ENCODE measurements around the gene PPP1R10. TPM values are rescaled to one million over a fixed set of nuclear protein-coding genes. Genes with fewer than 3 reads are reported as not detected.
A peak's percentile ranks its signal among the peaks of the same experiment; 100 is the strongest.

PPP1R10 gene
- total RNA-seq, 2 experiments from 2014 or later, result 92.2 to 95.3 TPM

DNA sequence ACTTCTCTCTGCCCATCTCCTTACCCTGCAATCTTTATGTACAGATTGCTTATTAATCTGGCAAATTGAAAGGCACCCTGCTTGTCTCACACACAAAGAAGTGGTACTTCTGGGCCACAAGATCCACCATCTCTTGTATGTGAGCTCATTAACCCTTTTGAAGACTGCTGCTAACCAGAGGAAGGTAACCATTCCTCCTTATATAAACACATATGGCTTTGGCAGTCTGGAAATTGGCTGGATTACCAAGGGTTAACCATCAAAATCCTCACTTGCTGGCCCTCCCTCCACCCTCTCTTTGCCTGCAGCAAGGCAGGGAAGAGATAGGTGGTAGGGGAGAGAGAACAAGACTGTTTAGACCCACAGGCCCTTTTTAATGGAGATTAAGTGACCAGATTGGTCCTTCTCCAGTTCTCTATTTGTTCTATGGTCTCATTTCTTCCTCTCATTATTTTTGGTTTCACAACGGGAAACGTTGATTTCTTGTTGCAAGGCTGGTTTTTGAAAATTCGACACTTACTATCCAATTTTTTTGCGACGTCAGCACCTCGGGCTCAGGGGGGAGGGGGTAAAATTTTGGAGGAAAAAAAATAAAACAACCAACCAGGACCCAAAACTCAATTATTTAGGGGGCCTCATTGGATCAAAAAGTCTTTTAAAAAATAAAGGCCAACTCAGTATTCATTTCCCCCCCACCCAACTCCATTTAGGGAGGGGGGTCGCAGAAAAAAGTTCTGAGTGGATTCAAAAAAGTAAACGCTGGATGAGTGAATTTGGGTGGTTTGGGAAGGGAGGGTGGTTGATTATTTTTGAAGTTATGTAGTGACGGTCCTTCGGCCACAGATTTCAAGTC, 859 bp downstream of the PPP1R10 start:
- H3K27me3 ChIP-seq (ENCODE audit: control insufficient read depth in 1 of 2, insufficient read depth in 2 of 2, low read length in 2 of 2), result no peaks in the 10 kb centered on the region
- Mint-ChIP-seq H3K27ac (peak overlapping the region; percentile 99), H3K4me3 (peak overlapping the region; percentile 100), H3K4me1 (ENCODE audit: low read depth) (peaks cover 40% of the 10 kb centered on the region), H3K27me3 (peaks cover 5% of the 10 kb centered on the region), H3K9me3 (no peaks in the 10 kb centered on the region), H3K36me3 (ENCODE audit: low read depth) (peaks cover 60% of the 10 kb centered on the region)
- intact Hi-C loops (cut with DNase I, micrococcal nuclease), result loop anchor here in 1 of 2 experiments (1.0 to 5.0 kb wide), 4 partner anchors 45 to 127 kb away; partner anchors contain the start of genes ABCF1, DHX16, GNL1 and HLA-E
- H3K27ac ChIP-seq (ENCODE audit: low read depth in 1 of 2, low read length in 2 of 2), result peak overlapping the region; percentile 92 to 98
- no peaks in the 10 kb centered on the region for H3K9me3 ChIP-seq (ENCODE audit: control insufficient read depth in 1 of 2, insufficient read depth in 1 of 2, low read length in 2 of 2)
- ChIA-PET CTCF (interaction anchor here (0.8 to 4.2 kb wide), 9 partner anchors 10 to 163 kb away, joined by 3 to 22 read pairs (median 7); partner anchors contain the start of genes ATAT1 and MDC1), POLR2A (interaction anchor here (0.6 to 4.8 kb wide), 48 partner anchors 8 to 1576 kb away, joined by 3 to 135 read pairs (median 7); partner anchors contain the start of genes ABCF1, ATAT1, C6orf136 and DDX39B)
- TF ChIP-seq CTCF (IDR thresholded peaks at IDR 0.05), result no peak
- DNase-seq, result peak; percentile 21 to 77 (median 47)
- H3K4me3 ChIP-seq (ENCODE audit: low read length), result peak overlapping the region; percentile 76
- peaks cover 42% of the 10 kb centered on the region for H3K36me3 ChIP-seq (ENCODE audit: insufficient read depth, low read length)
- ATAC-seq (ENCODE audit: poor library complexity), result peak; percentile 7
- peaks cover 39% of the 10 kb centered on the region for H3K4me1 ChIP-seq (ENCODE audit: insufficient read depth, low read length)

DNA sequence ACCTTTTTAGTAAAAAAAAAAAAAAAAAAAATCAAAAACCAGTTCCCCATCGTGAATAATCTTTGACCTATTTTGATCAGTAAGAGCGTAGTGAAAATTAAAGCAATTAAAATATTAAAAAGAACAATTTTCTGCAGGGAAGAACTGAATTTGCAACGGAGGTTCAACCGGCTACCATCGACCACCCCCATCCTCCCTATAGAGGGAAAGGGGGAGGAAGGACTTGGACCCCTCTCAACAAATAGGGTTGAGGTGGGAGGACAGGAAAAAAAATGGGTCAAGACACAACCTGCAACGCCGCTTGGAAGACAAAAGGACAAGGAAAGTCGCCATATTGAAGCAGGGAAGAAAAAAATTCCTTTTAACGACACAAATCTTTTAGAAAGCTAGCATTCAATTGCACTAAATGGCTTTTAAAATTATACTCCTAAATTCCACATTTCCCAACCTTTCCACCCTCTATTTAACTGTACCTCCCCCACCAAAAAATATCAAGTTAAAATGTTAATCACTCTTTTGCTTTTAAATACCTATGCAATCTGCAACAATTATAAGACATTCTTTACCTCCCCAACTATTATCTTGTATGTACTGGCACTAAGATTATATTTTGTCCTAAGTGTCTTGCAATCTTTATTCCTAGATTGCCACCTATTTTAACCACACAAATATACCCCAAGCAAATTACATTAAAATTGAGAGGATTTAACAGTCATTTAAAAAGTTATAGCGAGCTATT, 1.7 kb downstream of the PPP1R10 start:
- peak in 12 of 14 experiments; percentile 17 to 71 (median 43) for DNase-seq
- H3K9me3 Mint-ChIP-seq, result no peaks in the 10 kb centered on the region
- CTCF ChIA-PET, result interaction anchor here (0.7 to 4.2 kb wide), 13 partner anchors 9 to 162 kb away, joined by 3 to 22 read pairs (median 7); partner anchors contain the start of genes ATAT1, DHX16 and MDC1

More for the DNA sequence above, 1.7 kb downstream of the PPP1R10 start:
- Histone ChIP-seq H3K4me1 (ENCODE audit: insufficient read depth, low read length) (peaks cover 44% of the 10 kb centered on the region), H3K9me3 (ENCODE audit: control insufficient read depth in 1 of 2, insufficient read depth in 1 of 2, low read length in 2 of 2) (no peaks in the 10 kb centered on the region), H3K4me3 (ENCODE audit: low read length) (peak overlapping the region; percentile 76), H3K27ac (ENCODE audit: low read depth in 1 of 2, low read length in 2 of 2) (peak overlapping the region; percentile 92 to 98), H3K36me3 (ENCODE audit: insufficient read depth, low read length) (peaks cover 36% of the 10 kb centered on the region), H3K27me3 (ENCODE audit: control insufficient read depth in 1 of 2, insufficient read depth in 2 of 2, low read length in 2 of 2) (no peaks in the 10 kb centered on the region)
- intact Hi-C loops (cut with DNase I, micrococcal nuclease), result loop anchor here in 1 of 2 experiments (5.0 kb wide), 1 partner anchor 57 kb away; the partner anchor contains the start of gene DHX16
- H3K27me3 Mint-ChIP-seq, result peaks cover 5% of the 10 kb centered on the region
- peak overlapping the region; percentile 100 for H3K4me3 Mint-ChIP-seq
- H3K4me1 Mint-ChIP-seq (ENCODE audit: low read depth), result peaks cover 48% of the 10 kb centered on the region
- H3K27ac Mint-ChIP-seq, result peak overlapping the region; percentile 99
- peaks cover 55% of the 10 kb centered on the region for H3K36me3 Mint-ChIP-seq (ENCODE audit: low read depth)
- TF ChIP-seq CTCF (IDR thresholded peaks at IDR 0.05), result no peak
- ATAC-seq (ENCODE audit: poor library complexity), result no peak
- POLR2A ChIA-PET, result interaction anchor here (0.6 to 4.8 kb wide), 72 partner anchors 9 to 1580 kb away, joined by 3 to 135 read pairs (median 5); partner anchors contain the start of genes ABCF1, ATAT1, C6orf136 and DDR1

Data from CD4-positive, alpha-beta T cell (primary cell).